Neural cell (in vitro differentiated cells): ENCODE results near the gene PHYHIPL. TPM values are rescaled to one million over a fixed set of nuclear protein-coding genes. Genes with fewer than 3 reads are reported as not detected.

ENCODE experiments used
- H2AFZ ChIP-seq: fragments of 200-600, 300-800 bp; sonication (generic), shearing (Covaris generic); 2 replicates; pipeline ENCODE4 v1.6.0; 2014; ENCODE audit warnings: low read depth, mild to moderate bottlenecking, antibody characterized with exemption, low read length, moderate library complexity
- H3F3A ChIP-seq: fragments of 200-600 bp; shearing (Covaris generic); 2 replicates; pipeline ENCODE4 v1.6.1; 2016; ENCODE audit warnings: mild to moderate bottlenecking, moderate library complexity, mixed read lengths, antibody characterized with exemption, low read length; ENCODE audit not compliant: insufficient read depth, poor library complexity, severe bottlenecking
- H3K27ac ChIP-seq: fragments of 200-600, 300-800 bp; sonication (generic), shearing (Covaris generic); 2 replicates; pipeline ENCODE4 v1.5.1; 2014; ENCODE audit warnings: mild to moderate bottlenecking, low read length, moderate library complexity
- H3K27me3 ChIP-seq: fragments of 300-800, 200-600 bp; sonication (generic), shearing (Covaris generic); 2 replicates; pipeline ENCODE4 v1.6.0; 2014; ENCODE audit warnings: mild to moderate bottlenecking, low read depth, low read length, moderate library complexity; ENCODE audit not compliant: insufficient read depth
- H3K36me3 ChIP-seq: fragments of 300-800, 200-600 bp; sonication (generic), shearing (Covaris generic); 2 replicates; pipeline ENCODE4 v1.5.1; 2014; ENCODE audit warnings: mild to moderate bottlenecking, antibody characterized with exemption, low read length, moderate library complexity; ENCODE audit not compliant: insufficient read depth
- H3K4me2 ChIP-seq: fragments of 300-800, 200-600 bp; sonication (generic), shearing (Covaris generic); 2 replicates; pipeline ENCODE4 v1.6.0; 2014; ENCODE audit warnings: mild to moderate bottlenecking, low read length
- H3K4me3 ChIP-seq: fragments of 300-800, 200-600 bp; sonication (generic), shearing (Covaris generic); 2 replicates; pipeline ENCODE4 v1.5.1; 2014; ENCODE audit warnings: mild to moderate bottlenecking, low read length, moderate library complexity
- H3K79me2 ChIP-seq: fragments of 200-600 bp; shearing (Covaris generic); replicated peaks from 2 replicates; pipeline ENCODE4 v1.6.0; 2014; ENCODE audit warnings: mild to moderate bottlenecking, low read length, moderate library complexity; ENCODE audit not compliant: insufficient read depth
- H3K9ac ChIP-seq: fragments of 300-800, 200-600 bp; sonication (generic), shearing (Covaris generic); 2 replicates; pipeline ENCODE4 v1.6.1; 2016; ENCODE audit warnings: mild to moderate bottlenecking, low read length, mixed read lengths
- H3K9me2 ChIP-seq: fragments of 200-600 bp; shearing (Covaris generic); 2 replicates; pipeline ENCODE4 v1.6.1; 2016; ENCODE audit warnings: mild to moderate bottlenecking, low read length, mixed read lengths; ENCODE audit not compliant: insufficient read depth
- H3K9me3 ChIP-seq: fragments of 200-600, 300-800 bp; sonication (generic), shearing (Covaris generic); 2 replicates; pipeline ENCODE4 v1.6.1; 2016; ENCODE audit warnings: mild to moderate bottlenecking, mixed run types, low read length, moderate library complexity, mixed read lengths
- H4K20me1 ChIP-seq: fragments of 200-600 bp; shearing (Covaris generic); 2 replicates; pipeline ENCODE4 v1.6.1; 2016; ENCODE audit warnings: mild to moderate bottlenecking, mixed run types; ENCODE audit not compliant: insufficient read depth
- EP300 ChIP-seq: fragments of 450-650 bp; conservative IDR thresholded peaks from 2 replicates; pipeline ENCODE4 v1.6.1; 2014; ENCODE audit warnings: antibody characterized with exemption, mild to moderate bottlenecking, moderate library complexity; ENCODE audit not compliant: poor library complexity, severe bottlenecking
- EZH2 ChIP-seq: fragments of 200-600, 300-800 bp; shearing (Covaris generic), sonication (generic); IDR thresholded peaks from 2 replicates; pipeline ENCODE4 v1.6.1; 2014; ENCODE audit warnings: antibody characterized with exemption, low read length, borderline replicate concordance, mild to moderate bottlenecking; ENCODE audit not compliant: insufficient read depth, poor library complexity, severe bottlenecking
- MXI1 ChIP-seq: fragments of 450-650 bp; conservative IDR thresholded peaks from 2 replicates; pipeline ENCODE4 v1.6.1; 2014; ENCODE audit warnings: antibody characterized with exemption, mild to moderate bottlenecking; ENCODE audit not compliant: poor library complexity, severe bottlenecking
- POLR2AphosphoS5 ChIP-seq: IDR thresholded peaks from 2 replicates; pipeline ENCODE4 v1.6.1; 2012
- RAD21 ChIP-seq: fragments of 450-650 bp; conservative IDR thresholded peaks from 2 replicates; pipeline ENCODE4 v1.6.1; 2014; ENCODE audit warnings: antibody characterized with exemption, mild to moderate bottlenecking, moderate library complexity
- SMC3 ChIP-seq: fragments of 450-650 bp; conservative IDR thresholded peaks from 2 replicates; pipeline ENCODE4 v1.6.1; 2014; ENCODE audit warnings: antibody characterized with exemption, mild to moderate bottlenecking, moderate library complexity; ENCODE audit not compliant: poor library complexity
- TAF1 ChIP-seq: IDR thresholded peaks from 2 replicates; pipeline ENCODE4 v1.6.1; 2012; ENCODE audit warnings: low read depth
- polyA plus RNA-seq: library from polyadenylated mRNA; depleted of rRNA; stranded (reverse); fragments of >200 nt; gene quantifications from 2 replicates; pipeline ENCODE4 v1.2.3, GENCODE V29; 2014
- TF ChIP-seq, protein P1 (sequence below): IDR thresholded peaks from 2 replicates; pipeline ENCODE4 v1.6.1; 2012; ENCODE audit warnings: borderline replicate concordance
- TF ChIP-seq, protein P2 (sequence below): fragments of 450-650 bp; IDR thresholded peaks from 2 replicates; pipeline ENCODE4 v1.5.1; 2014; ENCODE audit warnings: antibody characterized with exemption, mild to moderate bottlenecking, moderate library complexity; ENCODE audit not compliant: poor library complexity, severe bottlenecking

PHYHIPL gene
- polyA plus RNA-seq, 1 donor from 2014 or later = 33.9 TPM

DNA sequence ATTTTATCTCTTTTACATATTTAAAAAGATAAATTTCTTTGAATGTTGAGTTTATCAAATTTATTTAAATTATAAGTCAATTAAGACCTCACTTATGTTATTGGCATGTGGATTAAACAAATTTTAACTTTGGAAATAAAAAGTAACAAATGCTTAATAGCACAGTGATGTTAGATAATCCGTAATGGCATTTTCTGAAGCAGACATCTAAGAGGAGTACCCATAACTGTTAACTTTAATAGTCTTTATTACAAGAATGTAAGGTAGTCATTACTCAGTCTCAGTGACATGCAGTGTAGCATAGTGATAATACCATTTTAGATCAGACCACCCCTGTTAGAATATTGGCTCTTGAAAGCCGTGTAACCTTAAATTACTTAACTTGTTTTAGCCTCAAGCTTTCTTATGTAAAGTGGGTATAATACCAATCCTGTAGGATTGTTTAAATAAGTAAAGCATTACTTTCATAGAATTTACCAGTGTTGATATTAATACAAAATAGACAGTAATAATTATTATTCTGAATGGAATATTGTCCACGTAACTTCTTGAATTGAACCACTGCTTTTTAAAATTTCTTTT, 4.3 kb downstream of the PHYHIPL start:
- no peak overlapping the region for H3K9ac ChIP-seq
- no peaks in the 10 kb centered on the region for H3K36me3 ChIP-seq
- no peaks in the 10 kb centered on the region for H3K27me3 ChIP-seq
- peaks cover 6% of the 10 kb centered on the region for H4K20me1 ChIP-seq
- H3K9me2 ChIP-seq = no peaks in the 10 kb centered on the region
- peak overlapping the region; percentile 50 for H3K4me3 ChIP-seq
- no peaks in the 10 kb centered on the region for H3F3A ChIP-seq
- peak overlapping the region; percentile 4 for H3K4me2 ChIP-seq
- H3K79me2 ChIP-seq = peaks cover 77% of the 10 kb centered on the region
- H3K27ac ChIP-seq = no peak overlapping the region
- TF ChIP-seq EZH2 (no peak), POLR2AphosphoS5 (no peak), EP300 (no peak), MXI1 (no peak), SMC3 (no peak), RAD21 (no peak)
- TF ChIP-seq, protein P1, sequence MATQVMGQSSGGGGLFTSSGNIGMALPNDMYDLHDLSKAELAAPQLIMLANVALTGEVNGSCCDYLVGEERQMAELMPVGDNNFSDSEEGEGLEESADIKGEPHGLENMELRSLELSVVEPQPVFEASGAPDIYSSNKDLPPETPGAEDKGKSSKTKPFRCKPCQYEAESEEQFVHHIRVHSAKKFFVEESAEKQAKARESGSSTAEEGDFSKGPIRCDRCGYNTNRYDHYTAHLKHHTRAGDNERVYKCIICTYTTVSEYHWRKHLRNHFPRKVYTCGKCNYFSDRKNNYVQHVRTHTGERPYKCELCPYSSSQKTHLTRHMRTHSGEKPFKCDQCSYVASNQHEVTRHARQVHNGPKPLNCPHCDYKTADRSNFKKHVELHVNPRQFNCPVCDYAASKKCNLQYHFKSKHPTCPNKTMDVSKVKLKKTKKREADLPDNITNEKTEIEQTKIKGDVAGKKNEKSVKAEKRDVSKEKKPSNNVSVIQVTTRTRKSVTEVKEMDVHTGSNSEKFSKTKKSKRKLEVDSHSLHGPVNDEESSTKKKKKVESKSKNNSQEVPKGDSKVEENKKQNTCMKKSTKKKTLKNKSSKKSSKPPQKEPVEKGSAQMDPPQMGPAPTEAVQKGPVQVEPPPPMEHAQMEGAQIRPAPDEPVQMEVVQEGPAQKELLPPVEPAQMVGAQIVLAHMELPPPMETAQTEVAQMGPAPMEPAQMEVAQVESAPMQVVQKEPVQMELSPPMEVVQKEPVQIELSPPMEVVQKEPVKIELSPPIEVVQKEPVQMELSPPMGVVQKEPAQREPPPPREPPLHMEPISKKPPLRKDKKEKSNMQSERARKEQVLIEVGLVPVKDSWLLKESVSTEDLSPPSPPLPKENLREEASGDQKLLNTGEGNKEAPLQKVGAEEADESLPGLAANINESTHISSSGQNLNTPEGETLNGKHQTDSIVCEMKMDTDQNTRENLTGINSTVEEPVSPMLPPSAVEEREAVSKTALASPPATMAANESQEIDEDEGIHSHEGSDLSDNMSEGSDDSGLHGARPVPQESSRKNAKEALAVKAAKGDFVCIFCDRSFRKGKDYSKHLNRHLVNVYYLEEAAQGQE = no peak
- TF ChIP-seq, protein P2, sequence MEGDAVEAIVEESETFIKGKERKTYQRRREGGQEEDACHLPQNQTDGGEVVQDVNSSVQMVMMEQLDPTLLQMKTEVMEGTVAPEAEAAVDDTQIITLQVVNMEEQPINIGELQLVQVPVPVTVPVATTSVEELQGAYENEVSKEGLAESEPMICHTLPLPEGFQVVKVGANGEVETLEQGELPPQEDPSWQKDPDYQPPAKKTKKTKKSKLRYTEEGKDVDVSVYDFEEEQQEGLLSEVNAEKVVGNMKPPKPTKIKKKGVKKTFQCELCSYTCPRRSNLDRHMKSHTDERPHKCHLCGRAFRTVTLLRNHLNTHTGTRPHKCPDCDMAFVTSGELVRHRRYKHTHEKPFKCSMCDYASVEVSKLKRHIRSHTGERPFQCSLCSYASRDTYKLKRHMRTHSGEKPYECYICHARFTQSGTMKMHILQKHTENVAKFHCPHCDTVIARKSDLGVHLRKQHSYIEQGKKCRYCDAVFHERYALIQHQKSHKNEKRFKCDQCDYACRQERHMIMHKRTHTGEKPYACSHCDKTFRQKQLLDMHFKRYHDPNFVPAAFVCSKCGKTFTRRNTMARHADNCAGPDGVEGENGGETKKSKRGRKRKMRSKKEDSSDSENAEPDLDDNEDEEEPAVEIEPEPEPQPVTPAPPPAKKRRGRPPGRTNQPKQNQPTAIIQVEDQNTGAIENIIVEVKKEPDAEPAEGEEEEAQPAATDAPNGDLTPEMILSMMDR = no peak
- H2AFZ ChIP-seq = no peak overlapping the region
- no peaks in the 10 kb centered on the region for H3K9me3 ChIP-seq

DNA sequence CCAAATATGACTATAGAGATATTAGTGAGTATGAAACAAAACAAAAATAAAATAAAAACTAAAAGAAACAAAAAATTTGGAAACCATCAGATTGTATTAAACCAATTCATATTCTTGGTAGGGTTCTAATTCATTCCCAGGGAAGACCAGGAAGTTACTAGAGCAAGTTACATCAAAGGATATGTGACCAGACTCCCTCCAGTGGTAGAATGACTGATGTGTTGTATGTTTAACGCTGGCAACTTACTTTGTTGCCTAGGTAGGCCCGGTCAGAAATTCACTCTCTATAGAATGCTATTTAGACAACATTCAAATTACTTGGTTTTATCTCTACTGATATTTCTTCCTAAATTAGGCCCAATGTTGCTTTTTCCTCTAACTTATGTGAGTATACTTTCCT, 5.2 kb downstream of the PHYHIPL start:
- no peaks in the 10 kb centered on the region for H3K9me2 ChIP-seq
- H3K4me2 ChIP-seq = peak overlapping the region; percentile 40
- H3K4me3 ChIP-seq = peak overlapping the region; percentile 2
- no peak overlapping the region for H2AFZ ChIP-seq
- no peak overlapping the region for H3K27ac ChIP-seq
- no peak for TF ChIP-seq EZH2
- TF ChIP-seq MXI1 = no peak
- peak; percentile 76 for TF ChIP-seq RAD21
- TF ChIP-seq, protein P2 = peak; percentile 73
- TF ChIP-seq SMC3 = peak; percentile 77
- TF ChIP-seq TAF1 = no peak
- TF ChIP-seq, protein P1 = no peak
- no peak for TF ChIP-seq POLR2AphosphoS5
- TF ChIP-seq EP300 = no peak
- no peaks in the 10 kb centered on the region for H3K27me3 ChIP-seq
- H3K79me2 ChIP-seq = peaks cover 76% of the 10 kb centered on the region
- H4K20me1 ChIP-seq = peaks cover 6% of the 10 kb centered on the region
- no peaks in the 10 kb centered on the region for H3K9me3 ChIP-seq
- H3K9ac ChIP-seq = no peak overlapping the region
- H3F3A ChIP-seq = no peaks in the 10 kb centered on the region
- H3K36me3 ChIP-seq = no peaks in the 10 kb centered on the region
